Transverse colon (tissue), 4 donors: Measurements from ENCODE around the gene ABCA8. TPM values are rescaled to one million over a fixed set of nuclear protein-coding genes. Genes with fewer than 3 reads are reported as not detected.

Experiments used
- DNase-seq: peaks from one replicate; pipeline ENCODE4 v3.0.0-alpha.2; 2019
- H3K27ac ChIP-seq, 4 donors: fragments of 200-600 bp; sonication (generic); 2 replicates each; pipeline ENCODE4 v1.5.1; 2016 to 2018; ENCODE audit warnings: inconsistent platforms in 4 of 4
- H3K27me3 ChIP-seq: fragments of 200-600 bp; sonication (generic); 2 replicates; pipeline ENCODE4 v1.5.1; 2017; ENCODE audit warnings: inconsistent platforms
- H3K36me3 ChIP-seq, 4 donors: fragments of 200-600 bp; sonication (generic); 2 replicates each; pipeline ENCODE4 v1.5.1; 2017 to 2019; ENCODE audit warnings: inconsistent platforms in 4 of 4
- H3K4me1 ChIP-seq, 4 donors: fragments of 200-600 bp; sonication (generic); 2 replicates each; pipeline ENCODE4 v1.5.1; 2017 to 2020; ENCODE audit warnings: inconsistent platforms in 4 of 4
- H3K4me3 ChIP-seq, 4 donors: fragments of 200-600 bp; sonication (generic); 1 replicate in 1 of 4; 2 replicates in 3 of 4; pipeline versions ENCODE4 v1.5.1 to v1.6.1; 2017 to 2019; ENCODE audit warnings: inconsistent platforms in 4 of 4
- H3K9me3 ChIP-seq, 2 donors: fragments of 200-600 bp; sonication (generic); 2 replicates each; pipeline ENCODE4 v1.5.1; 2017 to 2019; ENCODE audit warnings: inconsistent platforms in 2 of 2
- CTCF ChIP-seq, 5 experiments: fragments of 200-600 bp in 3 of 5; fragments of 450-650 bp in 2 of 5; sonication (generic) in 3 of 5; IDR thresholded peaks; 1 replicate in 2 of 5; 2 replicates in 3 of 5; pipeline ENCODE4 v1.5.1; 2016 to 2017; ENCODE audit warnings: antibody characterized with exemption in 5 of 5, inconsistent platforms in 3 of 5, mild to moderate bottlenecking in 2 of 5, moderate library complexity in 1 of 5
- EP300 ChIP-seq: sonication (generic); formaldehyde crosslinking; IDR thresholded peaks from one replicate; pipeline ENCODE4 v1.6.1; 2017; ENCODE audit warnings: antibody characterized with exemption, low read depth
- POLR2A ChIP-seq: fragments of 450-650 bp; IDR thresholded peaks from one replicate; pipeline ENCODE4 v1.6.1; 2016; ENCODE audit warnings: antibody characterized with exemption, mild to moderate bottlenecking, moderate library complexity
- POLR2AphosphoS5 ChIP-seq, 3 donors: sonication (generic); formaldehyde crosslinking; IDR thresholded peaks; one replicate each; pipeline ENCODE4 v1.6.1; 2016; ENCODE audit warnings: antibody characterized with exemption in 3 of 3
- WGBS, 2 donors: methylation state at CpG; one replicate each; pipeline ENCODE4 v1.1.5; 2018; ENCODE audit warnings: low coverage in 1 of 2; 5-methylcytosine and 5-hydroxymethylcytosine counted together
- in situ Hi-C, 4 donors: fragments of 200-750 bp; cut with MboI; loops; one replicate each; pipeline versions ENCODE4 v1.15.0 to v1.15.1; 2017; ENCODE audit warnings: low sequenced_read_pairs in 3 of 4, low pct_ligation_motif_present in 1 of 4, low pct_unique_long_range_greater_than_20kb in 1 of 4
- intact Hi-C: fragments of 100-400 bp; cut with DNase I; formaldehyde crosslinking; loops from one replicate; pipeline ENCODE4 v1.15.1; 2023; ENCODE audit warnings: low total_unique reads
- total RNA-seq, 4 donors: library from RNA; depleted of rRNA; stranded (reverse); fragments of >200 nt; gene quantifications; one replicate each; pipeline ENCODE4 v1.1.0, GENCODE V29; 2016

The ABCA8 gene
- total RNA-seq, 4 donors from 2014 or later: 14.7 to 42.6 (median 26.3) TPM

DNA sequence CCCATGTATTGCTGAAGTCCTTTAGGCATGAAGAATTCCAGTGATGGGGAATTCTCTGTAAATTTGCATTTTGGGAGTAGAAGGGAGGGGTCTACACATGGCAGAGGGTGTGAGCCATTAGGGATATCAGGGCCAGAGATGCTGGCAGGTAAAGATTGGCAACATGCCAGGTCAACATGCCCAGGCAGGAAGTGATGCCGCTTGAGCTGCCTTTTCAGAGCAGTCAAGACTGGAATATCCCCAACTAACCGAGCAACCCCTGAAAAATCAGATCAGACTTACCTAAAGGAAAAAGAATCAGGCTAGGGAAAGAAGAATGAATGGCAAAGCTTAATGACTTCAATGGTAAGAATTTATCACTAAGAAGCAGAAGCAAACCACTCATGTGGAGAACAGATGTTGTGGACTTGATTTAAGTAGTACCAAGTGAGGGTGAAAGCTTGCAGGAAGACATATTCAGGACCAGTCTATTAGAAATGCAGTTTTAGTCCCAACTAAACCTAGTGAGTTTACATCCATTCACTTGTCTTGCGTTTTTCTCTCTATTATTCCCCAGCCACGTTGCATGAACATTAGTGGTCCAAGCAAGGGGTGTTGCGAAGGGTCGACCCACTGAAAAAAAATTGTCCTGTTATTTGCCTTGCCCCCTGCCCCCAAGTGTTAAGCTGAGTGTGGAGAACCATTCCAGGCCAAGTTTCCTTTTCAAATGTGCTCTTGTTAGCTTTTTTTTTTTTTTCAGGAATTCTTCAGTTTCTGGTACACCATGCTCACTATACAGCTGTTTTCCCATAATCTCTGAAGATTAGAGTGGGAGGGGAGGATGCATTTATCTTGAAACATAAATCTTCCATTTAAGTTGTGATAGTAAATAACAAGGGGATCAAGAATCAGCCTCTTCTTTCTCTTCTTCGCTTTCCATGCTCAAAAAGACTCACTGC, 105.2 kb downstream of the ABCA8 start:
- Histone ChIP-seq H3K4me3 (no peak overlapping the region), H3K4me1 (no peaks in the 10 kb centered on the region), H3K9me3 (no peaks in the 10 kb centered on the region), H3K27me3 (no peaks in the 10 kb centered on the region), H3K36me3 (no peaks in the 10 kb centered on the region), H3K27ac (no peak overlapping the region)
- DNase-seq: no peak
- in situ Hi-C loops: no loop called here
- 77 to 79% methylated on average over 6 to 7 of the region's 7 CpGs for WGBS, 2 donors
- TF ChIP-seq POLR2AphosphoS5 (IDR thresholded peaks at IDR 0.05) (no peak), POLR2A (no peak), CTCF (IDR thresholded peaks at IDR 0.05) (no peak), EP300 (no peak)
- intact Hi-C loops: no loop called here

DNA sequence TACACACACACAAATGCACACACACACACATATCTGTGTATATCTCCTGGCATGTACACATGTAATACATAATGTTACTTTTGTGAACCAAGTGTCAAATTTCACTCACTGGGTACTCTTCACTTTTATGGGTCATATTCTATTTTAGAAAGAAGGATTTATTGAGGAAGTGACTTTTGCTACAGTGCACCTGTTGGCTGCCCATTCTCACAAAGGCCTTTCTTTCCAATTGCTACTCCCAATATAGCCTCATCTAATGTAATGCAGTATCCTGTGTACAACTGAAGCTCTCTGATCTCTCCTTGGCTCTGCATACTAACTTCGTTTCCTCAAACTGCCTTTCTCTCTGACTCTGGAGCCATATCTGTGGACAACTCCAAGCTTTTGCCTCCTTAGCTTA, 107.5 kb downstream of the ABCA8 start:
- Histone ChIP-seq H3K9me3 (no peaks in the 10 kb centered on the region), H3K27ac (no peak overlapping the region), H3K36me3 (no peaks in the 10 kb centered on the region), H3K27me3 (no peaks in the 10 kb centered on the region), H3K4me1 (no peaks in the 10 kb centered on the region), H3K4me3 (no peak overlapping the region)
- intact Hi-C loops: no loop called here
- no peak for DNase-seq
- TF ChIP-seq POLR2A (no peak), EP300 (no peak), POLR2AphosphoS5 (IDR thresholded peaks at IDR 0.05) (no peak), CTCF (IDR thresholded peaks at IDR 0.05) (no peak)
- WGBS, 2 donors: 22 to 26% methylated on average over 1 of the region's 1 CpG
- in situ Hi-C loops: no loop called here

- H3K36me3 ChIP-seq: no peaks in the 10 kb centered on the region
- intact Hi-C loops: no loop called here
- TF ChIP-seq EP300: no peak
- TF ChIP-seq POLR2AphosphoS5 (IDR thresholded peaks at IDR 0.05): no peak
- no peak for TF ChIP-seq CTCF (IDR thresholded peaks at IDR 0.05)
- TF ChIP-seq POLR2A: no peak
- DNase-seq: no peak
- in situ Hi-C loops: no loop called here
- H3K27me3 ChIP-seq: no peaks in the 10 kb centered on the region
- WGBS, 2 donors: 0 to 42% methylated on average over 1 to 3 of the region's 3 CpGs
- H3K27ac ChIP-seq: no peak overlapping the region
- no peaks in the 10 kb centered on the region for H3K4me1 ChIP-seq
- H3K4me3 ChIP-seq: no peak overlapping the region
- no peaks in the 10 kb centered on the region for H3K9me3 ChIP-seq
Measured at GRCh38 chr17:68843522-68843921, 111.7 kb downstream of the ABCA8 start.

DNA sequence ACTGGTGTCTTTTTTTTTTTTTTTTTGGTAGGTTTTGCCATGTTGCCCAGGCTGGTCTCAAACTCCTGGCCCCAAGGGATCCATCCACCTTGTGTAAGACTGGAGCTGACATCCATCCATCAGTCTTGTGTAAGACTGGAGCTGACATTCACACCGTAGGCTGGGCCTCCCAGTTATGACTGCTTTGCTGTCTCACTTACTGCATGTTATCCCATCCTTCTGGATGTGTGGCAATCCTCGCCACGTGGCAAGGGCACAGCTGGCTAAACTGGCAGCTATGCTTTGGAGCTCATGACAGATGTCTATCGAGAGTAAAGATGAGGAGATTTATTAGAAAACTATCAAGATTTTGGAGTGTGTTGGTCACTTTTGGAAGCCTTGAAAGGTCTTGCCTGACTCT, 115.1 kb downstream of the ABCA8 start:
- no peaks in the 10 kb centered on the region for H3K27me3 ChIP-seq
- H3K27ac ChIP-seq: no peak overlapping the region
- TF ChIP-seq POLR2AphosphoS5 (IDR thresholded peaks at IDR 0.05): no peak
- no peak for TF ChIP-seq CTCF (IDR thresholded peaks at IDR 0.05)
- no peak for TF ChIP-seq POLR2A
- TF ChIP-seq EP300: no peak
- intact Hi-C loops (no loop called here), in situ Hi-C loops (no loop called here)
- H3K4me1 ChIP-seq: peaks cover 0 to under 1% (median 0%) of the 10 kb centered on the region in 4 donors
- no peak overlapping the region for H3K4me3 ChIP-seq
- H3K9me3 ChIP-seq: no peaks in the 10 kb centered on the region
- no peaks in the 10 kb centered on the region for H3K36me3 ChIP-seq
- no peak for DNase-seq
- 64 to 100% methylated on average over 1 to 4 of the region's 4 CpGs for WGBS, 2 donors
